Amniotic epithelial cell (primary cell): ENCODE measurements around the gene RASAL3.
"Not testable (repeated sequence)": the region's sequence is repeated elsewhere in the genome, so short reads cannot be mapped to it uniquely, and the experiment has no call there.

ENCODE experiments used
- DNase-seq: peaks from one replicate; pipeline ENCODE4 v3.0.0-alpha.2; 2010; ENCODE audit warnings: low read depth

Gene RASAL3

DNA sequence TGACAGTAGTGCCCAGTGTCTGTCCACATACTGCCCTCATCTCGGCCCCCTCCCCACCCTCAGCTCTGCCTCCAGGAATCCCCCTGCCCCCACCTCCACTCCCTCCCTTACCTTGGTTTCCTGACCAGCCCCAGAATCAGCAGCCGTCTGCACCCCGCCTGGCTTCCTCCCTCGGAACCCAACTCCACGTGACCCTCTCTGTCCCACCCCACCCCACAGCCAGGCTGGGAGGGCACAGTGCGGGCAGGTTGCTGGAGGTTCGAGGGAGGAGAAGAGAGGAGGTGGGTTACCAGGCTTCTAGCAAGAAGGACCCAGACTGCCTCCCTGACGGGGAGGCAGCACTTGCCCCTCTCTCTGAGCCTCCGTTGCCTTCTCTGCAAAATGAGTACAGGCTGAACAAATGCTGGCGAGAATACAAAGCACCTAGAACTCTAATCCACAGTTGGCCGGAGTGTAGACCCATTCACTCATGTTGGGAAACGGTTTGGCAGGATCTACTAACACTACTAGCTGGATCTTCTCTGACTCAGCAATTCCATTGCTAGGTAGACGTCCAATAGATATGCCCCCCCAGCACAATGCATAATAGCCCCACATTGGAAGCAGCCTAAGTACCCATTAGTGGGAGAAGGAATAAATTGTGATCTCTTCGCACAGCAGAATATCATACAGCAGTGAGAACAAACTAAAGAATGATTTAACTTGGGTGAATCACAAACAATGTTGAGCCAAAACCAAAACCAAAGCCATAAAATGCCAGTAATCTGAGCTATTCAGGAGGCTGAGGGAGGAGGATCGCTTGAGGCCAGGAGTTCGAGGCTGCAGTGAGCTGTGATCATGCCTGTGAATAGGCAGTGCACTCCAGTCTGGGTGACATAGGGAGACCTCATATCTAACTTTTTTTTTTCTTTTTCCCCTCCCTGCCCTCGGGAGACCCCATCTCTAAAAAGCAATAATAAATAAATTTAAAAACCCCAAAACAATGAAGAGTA lies at the start of gene RASAL3:
Gene RASAL3 (minus strand): TSS at position 151 of the 992 bp plus-strand sequence. CDS start 186 bp downstream, outside the sequence.
- no peak for DNase-seq

- DNase-seq = no peak
These were observed 47.5 kb upstream of the RASAL3 start for GRCh38 chr19:15511671-15512424.

DNA sequence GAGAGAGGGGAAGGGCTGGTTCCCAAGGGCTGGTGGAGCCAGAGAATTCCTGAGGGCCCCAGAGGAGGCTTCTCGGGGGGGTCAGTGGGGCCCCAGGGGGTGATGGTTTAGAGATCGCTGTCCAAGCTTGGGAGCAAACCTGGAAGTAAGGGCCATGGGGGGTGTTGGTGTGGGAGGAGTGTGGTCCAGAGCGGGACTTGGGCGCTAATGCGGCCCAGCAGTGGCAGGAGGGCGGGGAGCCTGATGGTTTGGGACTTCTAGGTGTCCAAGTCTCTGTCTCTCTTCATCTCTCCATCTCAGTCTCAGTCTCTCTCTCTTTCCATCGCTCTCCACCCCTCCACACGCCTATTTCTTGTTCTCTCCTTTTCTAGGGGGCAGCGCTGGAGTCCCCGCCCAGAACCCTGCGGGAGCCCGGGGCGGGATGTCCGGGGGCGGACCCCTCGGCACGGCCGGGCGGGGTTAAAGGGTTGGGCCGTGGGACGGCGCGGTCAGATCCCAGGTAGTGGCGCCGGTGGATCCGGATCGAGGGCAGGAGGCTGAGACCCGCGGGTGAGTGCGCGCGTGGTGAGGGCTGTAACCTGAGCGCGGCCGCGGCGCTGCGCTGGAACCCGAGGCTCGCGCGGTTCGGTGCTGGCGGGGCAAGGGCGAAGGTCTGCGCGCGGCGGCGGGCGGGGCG lies 43.8 kb upstream of the RASAL3 start, which contains the start of gene CYP4F22:
Gene CYP4F22 (plus strand): TSS at position 491 of the 676 bp plus-strand sequence. CDS start 16,812 bp downstream, outside the sequence.
- DNase-seq = no peak

- DNase-seq = no peak
These were observed 43.0 kb upstream of the RASAL3 start for GRCh38 chr19:15507068-15508034.

GRCh38 chr19:15506074-15506571 lies 41.8 kb upstream of the RASAL3 start:
- DNase-seq = no peak

- no peak for DNase-seq
These were observed 37.9 kb upstream of the RASAL3 start for GRCh38 chr19:15502264-15502663.

- no peak for DNase-seq
These were observed 37.3 kb upstream of the RASAL3 start for GRCh38 chr19:15501596-15501995.

DNA sequence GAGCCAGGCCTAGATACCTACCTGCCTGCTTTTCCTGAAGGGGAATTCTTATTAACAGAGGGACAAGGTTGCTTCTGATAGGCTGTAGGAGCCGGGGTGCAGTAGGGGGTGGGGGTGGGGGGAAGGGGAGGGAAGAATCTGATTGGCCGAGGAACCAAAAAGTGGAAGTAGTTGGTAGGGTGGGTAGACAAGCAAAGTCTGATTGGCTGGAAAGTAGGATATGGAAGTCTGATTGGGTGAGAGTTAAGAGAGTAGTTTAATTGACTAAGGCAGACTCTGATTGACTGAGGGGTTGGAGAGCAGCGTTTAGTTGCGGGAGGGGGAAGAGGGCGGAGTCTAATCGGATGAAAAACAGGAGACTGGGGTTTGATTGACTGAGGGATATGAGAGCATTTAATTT lies 34.6 kb upstream of the RASAL3 start:
- DNase-seq = no peak

DNA sequence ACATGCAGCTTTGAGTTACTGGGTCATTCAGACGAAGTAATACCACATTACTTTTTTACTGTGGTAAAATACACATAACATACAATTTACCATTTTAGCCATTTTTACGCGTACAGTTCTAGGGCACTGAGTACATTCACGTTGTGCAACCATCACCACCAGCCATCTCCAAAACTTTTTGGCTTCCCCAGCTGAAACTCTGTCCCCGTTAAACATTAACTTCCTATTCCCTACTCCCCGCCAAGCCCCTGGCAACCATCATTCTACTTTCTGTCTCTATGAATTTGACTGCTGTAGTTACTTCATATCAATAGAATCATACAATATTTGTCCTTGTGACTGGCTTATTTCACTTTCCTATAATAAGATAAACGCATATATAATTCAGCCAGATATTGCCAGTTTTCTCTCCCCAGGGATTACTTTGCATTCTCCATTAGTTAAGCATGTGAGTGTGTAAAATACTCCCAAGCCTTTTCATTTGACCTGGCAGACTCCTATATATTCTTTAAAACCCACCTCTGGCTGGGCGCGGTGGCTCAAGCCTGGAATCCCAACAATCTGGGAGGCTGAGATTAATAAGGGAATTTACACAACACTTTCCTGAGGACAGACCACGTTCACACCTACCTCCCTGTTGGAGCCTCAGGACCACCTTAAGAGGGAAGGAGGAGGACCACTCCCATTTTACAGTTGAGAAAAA lies 34.0 kb upstream of the RASAL3 start:
- no peak for DNase-seq

DNA sequence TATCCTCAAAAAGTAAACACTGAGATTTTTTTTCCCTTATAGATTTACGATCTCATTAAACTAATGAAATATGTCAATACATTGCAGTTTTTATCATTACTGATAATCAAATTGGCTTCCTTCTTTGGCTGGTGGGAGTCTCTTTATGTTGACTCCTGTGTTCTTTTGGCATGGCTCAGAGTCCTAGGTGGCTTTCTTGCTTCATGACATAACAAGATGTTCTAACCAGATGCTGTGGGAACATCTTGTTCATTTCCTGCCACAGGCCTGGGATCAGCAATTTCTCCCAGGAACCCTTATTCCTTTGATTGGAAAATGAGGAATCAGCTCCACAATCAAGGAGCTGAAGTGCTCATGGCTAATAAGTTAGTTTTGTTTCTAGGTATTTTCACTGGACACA lies 30.8 kb upstream of the RASAL3 start:
- DNase-seq = no peak

DNA sequence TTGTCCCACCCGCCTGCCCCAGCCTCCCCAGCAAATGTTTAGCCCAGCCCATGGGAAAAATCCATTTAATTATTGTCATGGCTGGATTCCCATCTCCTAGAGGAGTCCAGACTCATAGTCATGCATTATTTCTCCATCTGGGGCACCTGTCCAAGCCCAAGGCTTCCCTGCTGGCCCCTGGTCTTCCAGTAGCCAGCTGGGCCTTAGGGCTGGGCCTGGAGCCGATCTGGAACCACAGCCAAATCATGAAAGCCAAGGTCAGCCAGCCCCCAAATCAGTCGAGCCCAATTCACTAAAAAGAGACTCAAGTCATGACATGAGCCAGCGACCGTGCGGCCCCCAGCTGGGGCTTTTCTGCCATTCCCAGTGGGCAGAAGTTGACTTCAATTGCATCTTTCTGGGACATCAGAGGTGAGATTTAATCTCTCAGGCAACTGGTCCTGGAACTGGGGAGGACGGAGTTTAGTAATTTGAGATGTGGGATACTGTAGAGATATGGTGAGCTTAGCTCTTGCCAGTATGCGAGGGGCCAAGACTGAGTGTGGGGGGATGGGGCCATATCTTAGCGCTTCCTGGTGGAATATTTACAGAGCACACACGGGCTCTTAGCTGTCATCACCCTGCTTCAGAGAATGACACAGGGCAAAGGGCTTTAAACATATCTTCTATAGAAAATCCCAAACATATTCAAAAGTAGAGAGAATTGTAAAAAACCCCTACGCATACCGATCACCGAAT lies 24.3 kb upstream of the RASAL3 start:
- no peak for DNase-seq

GRCh38 chr19:15487038-15487437 lies 22.7 kb upstream of the RASAL3 start:
- DNase-seq = no peak

DNA sequence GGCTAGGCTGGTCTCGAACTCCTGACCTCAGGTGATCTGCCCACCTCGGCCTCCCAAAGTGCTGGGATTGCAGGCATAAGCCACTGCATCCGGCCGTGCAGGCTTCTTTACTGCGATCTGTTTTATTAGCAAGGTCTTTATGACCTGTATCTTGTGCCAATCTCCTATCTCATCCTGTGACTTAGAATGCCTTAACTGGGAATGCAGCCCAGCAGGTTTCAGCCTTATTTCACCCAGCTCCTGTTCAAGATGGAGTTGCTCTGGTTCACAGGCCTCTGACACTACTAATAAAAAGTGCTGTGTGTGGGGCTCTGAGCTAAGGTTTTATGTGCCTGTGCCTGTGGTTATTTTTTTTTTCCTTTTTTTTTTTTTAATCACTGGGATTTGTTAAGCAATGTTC lies 21.4 kb upstream of the RASAL3 start:
- not testable (repeated sequence) for DNase-seq

GRCh38 chr19:15480996-15481395 lies 16.7 kb upstream of the RASAL3 start:
- DNase-seq = not testable (repeated sequence)

- DNase-seq = no peak
These were observed 15.3 kb upstream of the RASAL3 start, which contains the start of gene PGLYRP2 for GRCh38 chr19:15479391-15480345. TSS of gene PGLYRP2 (minus strand) at chr19:15479501. CDS start at chr19:15479371, 130 bp downstream.

DNA sequence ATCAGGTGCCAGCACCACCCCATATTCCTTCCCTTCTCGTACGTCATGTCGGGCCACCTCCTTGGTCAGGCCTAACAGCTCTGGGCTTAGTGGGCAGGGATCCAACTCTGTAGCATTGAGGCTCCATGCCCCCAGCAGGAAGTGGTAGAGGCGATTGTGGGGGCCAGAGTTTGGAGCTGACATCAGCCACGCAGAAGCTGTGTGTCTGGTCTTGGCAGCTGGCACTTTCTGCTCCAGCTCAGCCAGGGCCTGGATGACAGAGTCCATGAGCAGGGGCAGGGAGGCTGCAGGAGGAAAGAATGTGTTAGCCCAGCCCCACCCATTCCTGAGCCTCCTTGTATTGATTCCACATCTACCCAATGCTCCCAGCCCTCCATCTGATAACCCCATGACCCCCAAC lies 12.0 kb upstream of the RASAL3 start:
- no peak for DNase-seq

DNA sequence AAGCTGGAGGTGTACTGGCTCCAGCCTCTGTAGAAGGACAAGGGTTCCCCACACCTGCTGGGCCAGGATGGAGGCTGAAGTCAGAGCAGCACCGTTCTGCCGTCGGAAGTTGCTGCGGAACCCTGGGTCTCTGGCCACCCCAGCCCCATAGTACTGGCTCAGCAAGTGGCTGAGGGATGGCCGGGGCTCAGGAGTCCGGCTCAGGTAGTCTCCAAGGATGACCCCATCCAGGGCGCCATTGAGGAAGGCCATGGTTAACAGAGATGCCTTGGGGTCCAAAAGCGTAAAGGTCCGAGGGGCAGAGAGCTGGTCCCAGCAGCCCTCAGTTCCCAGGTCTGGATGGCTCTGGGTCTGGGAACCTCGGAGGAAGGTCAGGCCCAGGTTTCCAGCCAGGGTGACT lies 11.3 kb upstream of the RASAL3 start:
- no peak for DNase-seq

DNA sequence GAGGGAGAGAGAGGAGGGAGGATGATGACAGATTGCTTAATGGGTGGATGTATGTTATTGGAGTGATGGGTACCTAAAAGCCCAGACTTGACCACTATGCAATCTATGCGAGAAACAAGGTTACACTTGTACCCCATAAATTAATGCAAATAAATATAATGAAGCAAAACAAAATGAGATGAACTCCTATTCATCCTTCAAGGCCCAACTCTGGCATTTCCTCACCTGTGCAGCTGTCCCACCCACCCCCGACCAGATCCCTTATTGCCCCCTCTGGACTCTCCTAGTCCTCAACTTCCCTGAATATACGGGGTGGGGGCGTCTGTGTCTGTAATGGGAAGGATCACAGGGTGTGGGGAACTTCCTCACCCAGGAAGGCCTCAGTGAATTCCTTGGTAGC lies 10.8 kb upstream of the RASAL3 start:
- DNase-seq = no peak
